ENCODE measurements around the gene OR5I1.
A peak's percentile ranks its signal among the peaks of the same experiment; 100 is the strongest.
"Not testable (repeated sequence)": the region's sequence is repeated elsewhere in the genome, so short reads cannot be mapped to it uniquely, and the experiment has no call there.

Gene OR5I1

GRCh38 chr11:55902308-55902707, 33.9 kb downstream of the OR5I1 start:
- no peak overlapping the region for H3K9ac ChIP-seq (ENCODE audit: low read depth, low read length)
- no peak overlapping the region for H3K4me3 ChIP-seq (ENCODE audit: low read depth in 1 of 2, low read length in 2 of 2)
- H3K9me3 ChIP-seq (ENCODE audit: insufficient read depth, low read length, severe bottlenecking) = no peaks in the 10 kb centered on the region
- DNase-seq (no peak), ATAC-seq (ENCODE audit: insufficient read depth, low read depth) (no peak)
- no peaks in the 10 kb centered on the region for H4K20me1 ChIP-seq (ENCODE audit: insufficient read depth, low read length)
- no peaks in the 10 kb centered on the region for H3K79me2 ChIP-seq (ENCODE audit: insufficient read depth, low read length)
- no peak overlapping the region for H3K27ac ChIP-seq (ENCODE audit: low read length)
- H3K4me2 ChIP-seq (ENCODE audit: insufficient read depth, low read length) = no peak overlapping the region
- no peak for TF ChIP-seq CTCF (IDR thresholded peaks at IDR 0.05; ENCODE audit: borderline replicate concordance, extremely low read depth, low read length, poor library complexity, severe bottlenecking)
- no peak for TF ChIP-seq EZH2 (IDR thresholded peaks at IDR 0.05; ENCODE audit: borderline replicate concordance, low read depth, low read length, severe bottlenecking)
- H2AFZ ChIP-seq (ENCODE audit: low read depth, low read length) = no peak overlapping the region
- H3K27me3 ChIP-seq (ENCODE audit: insufficient read depth, low read length, poor library complexity) = no peaks in the 10 kb centered on the region
- H3K36me3 ChIP-seq (ENCODE audit: insufficient read depth, low read length) = no peaks in the 10 kb centered on the region
- no peaks in the 10 kb centered on the region for H3K4me1 ChIP-seq (ENCODE audit: insufficient read depth, low read length)

- Histone ChIP-seq H3K79me2 (ENCODE audit: insufficient read depth, low read length) (no peaks in the 10 kb centered on the region), H3K4me3 (ENCODE audit: low read depth in 1 of 2, low read length in 2 of 2) (no peak overlapping the region), H2AFZ (ENCODE audit: low read depth, low read length) (no peak overlapping the region), H3K36me3 (ENCODE audit: insufficient read depth, low read length) (no peaks in the 10 kb centered on the region), H3K4me1 (ENCODE audit: insufficient read depth, low read length) (no peaks in the 10 kb centered on the region), H4K20me1 (ENCODE audit: insufficient read depth, low read length) (no peaks in the 10 kb centered on the region), H3K4me2 (ENCODE audit: insufficient read depth, low read length) (no peak overlapping the region), H3K9me3 (ENCODE audit: insufficient read depth, low read length, severe bottlenecking) (no peaks in the 10 kb centered on the region), H3K27me3 (ENCODE audit: insufficient read depth, low read length, poor library complexity) (no peaks in the 10 kb centered on the region), H3K27ac (ENCODE audit: low read length) (no peak overlapping the region), H3K9ac (ENCODE audit: low read depth, low read length) (no peak overlapping the region)
- no peak for ATAC-seq (ENCODE audit: insufficient read depth, low read depth)
- TF ChIP-seq EZH2 (IDR thresholded peaks at IDR 0.05; ENCODE audit: borderline replicate concordance, low read depth, low read length, severe bottlenecking) (no peak), CTCF (IDR thresholded peaks at IDR 0.05; ENCODE audit: borderline replicate concordance, extremely low read depth, low read length, poor library complexity, severe bottlenecking) (peak; percentile 12)
- no peak for DNase-seq
Observed at GRCh38 chr11:55895216-55895615, 41.0 kb downstream of the OR5I1 start.

- not testable (repeated sequence) for H3K4me3 ChIP-seq (ENCODE audit: low read depth in 1 of 2, low read length in 2 of 2); H3K4me2 ChIP-seq (ENCODE audit: insufficient read depth, low read length); ATAC-seq (ENCODE audit: insufficient read depth, low read depth)
Observed at GRCh38 chr11:55885481-55885880, 50.7 kb downstream of the OR5I1 start.

More at GRCh38 chr11:55885481-55885880, 50.7 kb downstream of the OR5I1 start:
- H4K20me1 ChIP-seq (ENCODE audit: insufficient read depth, low read length); H3K4me1 ChIP-seq (ENCODE audit: insufficient read depth, low read length); H2AFZ ChIP-seq (ENCODE audit: low read depth, low read length); H3K9ac ChIP-seq (ENCODE audit: low read depth, low read length); H3K27me3 ChIP-seq (ENCODE audit: insufficient read depth, low read length, poor library complexity); H3K9me3 ChIP-seq (ENCODE audit: insufficient read depth, low read length, severe bottlenecking); H3K36me3 ChIP-seq (ENCODE audit: insufficient read depth, low read length); DNase-seq; H3K79me2 ChIP-seq (ENCODE audit: insufficient read depth, low read length); H3K27ac ChIP-seq (ENCODE audit: low read length): not testable (repeated sequence)

Measured in DND-41 (cell line).